NCI-H82 treated with DMSO at 0.1 percent for 48 hours (cell line): ENCODE data around the gene GPER1.
"Not testable (repeated sequence)": the region's sequence is repeated elsewhere in the genome, so short reads cannot be mapped to it uniquely, and the experiment has no call there.

Source experiments
- DNase-seq: peaks from one replicate; lab custom pipeline; 2025; ENCODE audit not compliant: unreplicated experiment; lab: John Stamatoyannopoulos, UW

Gene GPER1

GRCh38 chr7:1140476-1141104, 52.7 kb downstream of the GPER1 start:
- no peak for DNase-seq

GRCh38 chr7:1141651-1142050, 53.7 kb downstream of the GPER1 start:
- peak; percentile 75 for DNase-seq

DNA sequence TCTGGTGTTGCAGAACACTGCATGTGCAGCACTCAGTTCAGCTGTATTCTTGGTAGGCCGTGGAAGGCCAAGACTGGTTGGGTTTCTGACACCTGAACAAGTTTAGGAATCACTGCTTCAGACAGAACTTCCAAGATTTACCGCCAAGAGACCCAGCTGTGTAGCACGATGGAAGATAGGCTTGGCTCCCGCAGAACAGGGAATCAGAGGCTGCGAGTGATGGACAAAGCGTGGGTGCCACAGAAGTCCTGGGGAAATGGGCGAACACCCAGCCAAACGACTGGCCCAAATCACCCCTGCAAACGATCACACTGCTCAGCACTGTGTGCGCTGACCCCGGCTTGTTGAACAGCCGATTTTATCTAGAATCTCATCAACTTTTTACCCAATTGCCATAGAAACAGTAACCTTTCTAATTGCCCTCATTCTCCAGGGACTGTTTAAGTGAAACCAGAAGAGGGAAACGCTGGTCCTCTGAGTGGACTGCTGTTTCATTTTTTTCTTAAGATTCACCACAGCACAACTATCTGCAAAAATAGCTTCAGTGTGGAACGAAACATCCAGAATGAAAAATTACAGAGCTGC, 54.2 kb downstream of the GPER1 start:
- no peak for DNase-seq

GRCh38 chr7:1143031-1143430, 55.1 kb downstream of the GPER1 start:
- not testable (repeated sequence) for DNase-seq
